RWPE2 (cell line): Measurements from ENCODE around the gene CR1L.
"Not testable (repeated sequence)": the region's sequence is repeated elsewhere in the genome, so short reads cannot be mapped to it uniquely, and the experiment has no call there.

Experiments
- ATAC-seq: fragments of 200-7000 bp; cut with Tn5 transposase; 3 replicates; pipeline ENCODE4 v1.9.1; 2021; ENCODE audit warnings: low read depth
- DNase-seq: peaks from one replicate; pipeline ENCODE4 v3.0.0-alpha.2; 2020; ENCODE audit warnings: low spot score
- H3K27ac ChIP-seq: fragments of 450-650 bp; 2 replicates; pipeline ENCODE4 v1.5.1; 2017; ENCODE audit warnings: mild to moderate bottlenecking; ENCODE audit not compliant: poor library complexity, severe bottlenecking
- H3K27me3 ChIP-seq: fragments of 250-450 bp; sonication (Bioruptor Pico); 2 replicates; pipeline ENCODE4 v1.5.1; 2021; ENCODE audit warnings: mild to moderate bottlenecking, moderate library complexity; ENCODE audit not compliant: insufficient read depth, poor library complexity, severe bottlenecking
- H3K36me3 ChIP-seq: fragments of 250-450 bp; sonication (Bioruptor Pico); 2 replicates; pipeline ENCODE4 v1.5.1; 2020; ENCODE audit warnings: low read depth, mild to moderate bottlenecking, moderate library complexity
- H3K4me1 ChIP-seq: fragments of 250-450 bp; sonication (Bioruptor Pico); 2 replicates; pipeline ENCODE4 v1.5.1; 2021; ENCODE audit warnings: mild to moderate bottlenecking, moderate library complexity; ENCODE audit not compliant: insufficient read depth, poor library complexity, severe bottlenecking
- H3K4me3 ChIP-seq: fragments of 250-450 bp; sonication (Bioruptor Pico); 2 replicates; pipeline ENCODE4 v1.5.1; 2021; ENCODE audit warnings: mild to moderate bottlenecking, moderate library complexity; ENCODE audit not compliant: severe bottlenecking
- H3K9me3 ChIP-seq: fragments of 250-450 bp; sonication (Bioruptor Pico); 2 replicates; pipeline ENCODE4 v1.5.1; 2021; ENCODE audit warnings: mild to moderate bottlenecking, moderate library complexity; ENCODE audit not compliant: severe bottlenecking
- CTCF ChIP-seq: fragments of 450-650 bp; IDR thresholded peaks from one replicate; pipeline ENCODE4 v1.5.1; 2017; ENCODE audit warnings: mild to moderate bottlenecking, moderate library complexity; ENCODE audit not compliant: poor library complexity, severe bottlenecking

Gene CR1L

DNA sequence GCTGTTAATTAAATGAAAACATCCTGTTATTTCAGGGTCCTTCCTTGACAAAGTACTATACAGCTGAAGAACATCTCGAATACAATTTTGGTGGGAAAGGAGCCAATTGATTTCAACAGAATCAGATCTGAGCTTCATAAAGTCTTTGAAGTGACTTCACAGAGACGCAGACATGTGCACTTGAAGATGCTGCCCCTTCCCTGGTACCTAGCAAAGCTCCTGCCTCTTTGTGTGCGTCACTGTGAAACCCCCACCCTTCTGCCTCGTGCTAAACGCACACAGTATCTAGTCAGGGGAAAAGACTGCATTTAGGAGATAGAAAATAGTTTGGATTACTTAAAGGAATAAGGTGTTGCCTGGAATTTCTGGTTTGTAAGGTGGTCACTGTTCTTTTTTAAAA is 5.6 kb upstream of the CR1L start:
- not testable (repeated sequence) for H3K9me3 ChIP-seq, H3K27ac ChIP-seq, DNase-seq, ATAC-seq, H3K4me3 ChIP-seq, H3K27me3 ChIP-seq, H3K4me1 ChIP-seq, H3K36me3 ChIP-seq

DNA sequence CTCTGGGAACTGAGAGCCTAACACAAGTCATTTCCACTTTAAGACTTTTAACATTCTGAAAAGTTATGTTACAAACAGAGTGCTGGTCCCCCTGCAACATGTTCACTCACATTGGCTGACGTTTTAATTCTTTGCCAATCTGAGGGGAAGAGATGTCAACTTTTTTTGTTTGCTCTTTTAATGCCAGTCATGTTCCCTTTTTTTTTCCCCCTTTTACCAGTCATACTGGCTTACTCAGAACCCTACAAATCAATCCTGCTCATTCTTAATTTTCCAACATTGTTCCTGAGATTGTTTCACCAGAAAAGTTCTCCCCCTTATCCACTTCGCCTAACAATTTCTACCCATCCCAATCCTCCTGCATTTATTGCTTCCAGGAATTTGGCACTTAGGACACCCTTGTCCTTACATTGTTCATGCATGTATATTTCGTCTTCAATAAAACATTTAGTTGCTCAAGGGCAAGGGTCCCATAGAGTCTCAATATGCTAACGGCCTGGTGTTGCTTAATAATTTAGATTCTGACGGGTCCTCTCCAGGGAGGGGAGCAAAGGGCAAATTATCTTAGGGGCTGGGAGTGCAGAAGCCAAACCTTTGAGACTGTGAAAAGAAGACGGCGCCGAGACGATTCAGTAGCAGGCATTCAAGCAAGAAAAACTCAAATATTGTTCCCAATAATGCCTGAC is 624 bp upstream of the CR1L start:
- TF ChIP-seq CTCF = no peak
- no peaks in the 10 kb centered on the region for H3K4me1 ChIP-seq
- no peak overlapping the region for H3K27ac ChIP-seq
- no peak for ATAC-seq
- H3K27me3 ChIP-seq = peaks cover 7% of the 10 kb centered on the region
- DNase-seq = no peak
- no peaks in the 10 kb centered on the region for H3K9me3 ChIP-seq
- peak overlapping the region; percentile 39 for H3K4me3 ChIP-seq
- no peaks in the 10 kb centered on the region for H3K36me3 ChIP-seq

GRCh38 chr1:207645635-207646081 is 725 bp downstream of the CR1L start:
- no peaks in the 10 kb centered on the region for H3K36me3 ChIP-seq
- peaks cover 2% of the 10 kb centered on the region for H3K9me3 ChIP-seq
- no peak for TF ChIP-seq CTCF
- no peaks in the 10 kb centered on the region for H3K4me1 ChIP-seq
- H3K27ac ChIP-seq = no peak overlapping the region
- no peak for ATAC-seq
- peak overlapping the region; percentile 39 for H3K4me3 ChIP-seq
- H3K27me3 ChIP-seq = peaks cover 7% of the 10 kb centered on the region
- DNase-seq = peak; percentile 46

DNA sequence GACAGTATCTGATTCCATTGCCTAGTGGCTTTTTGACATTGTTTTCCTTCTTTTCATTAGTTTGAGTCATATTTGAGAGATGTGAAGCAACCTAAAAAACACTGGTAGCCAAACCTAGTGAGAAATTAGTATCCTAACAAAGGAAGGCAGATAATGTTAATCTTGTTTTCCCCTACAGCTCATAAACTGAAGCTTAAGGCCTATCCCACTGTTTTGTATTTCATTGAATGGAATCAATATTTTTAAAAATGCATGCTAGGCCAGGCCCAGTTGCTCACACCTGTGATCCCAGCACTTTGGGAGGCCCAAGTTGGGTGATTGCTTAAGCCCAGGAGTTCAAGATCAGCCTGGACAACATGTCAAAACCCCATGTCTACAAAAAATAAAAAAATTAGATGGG is 1.2 kb downstream of the CR1L start:
- no peaks in the 10 kb centered on the region for H3K4me1 ChIP-seq
- peaks cover 2% of the 10 kb centered on the region for H3K9me3 ChIP-seq
- no peak for TF ChIP-seq CTCF
- peaks cover 7% of the 10 kb centered on the region for H3K27me3 ChIP-seq
- no peak overlapping the region for H3K27ac ChIP-seq
- H3K4me3 ChIP-seq = no peak overlapping the region
- no peak for DNase-seq
- ATAC-seq = no peak
- no peaks in the 10 kb centered on the region for H3K36me3 ChIP-seq

DNA sequence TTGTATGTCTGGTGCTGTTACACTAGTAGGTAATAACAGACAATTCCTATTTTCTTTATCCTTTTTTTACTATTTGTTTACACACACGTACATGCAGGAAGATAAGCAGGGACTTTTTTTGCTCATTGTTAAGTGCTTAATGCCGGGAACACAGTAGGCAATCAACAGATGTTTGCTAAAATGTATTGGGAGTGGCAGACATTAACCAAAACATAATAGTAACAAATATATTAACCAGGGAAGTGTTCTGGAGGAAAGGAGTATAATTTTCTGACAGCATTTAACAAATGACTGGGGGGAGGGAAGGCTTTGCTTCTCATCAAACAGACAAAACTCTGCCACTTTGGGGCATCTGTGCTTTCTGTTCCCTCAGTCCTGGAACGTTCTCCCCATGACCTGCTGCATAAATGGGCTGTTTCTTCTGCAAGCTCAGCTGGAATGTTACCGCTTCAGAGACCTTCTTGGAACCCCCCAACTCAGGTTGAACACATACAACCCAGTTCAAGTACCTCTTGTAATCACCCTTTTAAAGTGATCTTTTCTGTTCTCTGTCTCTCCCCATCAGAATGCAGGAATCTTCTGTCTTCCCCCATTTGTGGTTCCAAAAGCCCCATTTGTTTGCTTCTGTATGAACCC is 2.1 kb downstream of the CR1L start:
- no peak overlapping the region for H3K27ac ChIP-seq
- peaks cover 7% of the 10 kb centered on the region for H3K27me3 ChIP-seq
- H3K4me1 ChIP-seq = no peaks in the 10 kb centered on the region
- peaks cover 2% of the 10 kb centered on the region for H3K9me3 ChIP-seq
- TF ChIP-seq CTCF = no peak
- no peaks in the 10 kb centered on the region for H3K36me3 ChIP-seq
- H3K4me3 ChIP-seq = no peak overlapping the region
- ATAC-seq (no peak), DNase-seq (no peak)
